ENCODE results near the gene KRT34.
A peak's percentile ranks its signal among the peaks of the same experiment; 100 is the strongest.
"Not testable (repeated sequence)": the region's sequence is repeated elsewhere in the genome, so short reads cannot be mapped to it uniquely, and the experiment has no call there.

KRT34 gene
- total RNA-seq, result 0 reads per million in 2 donors

- not testable (repeated sequence) for DNase-seq
These were observed at the start of gene KRT34 for GRCh38 chr17:41381943-41382342. KRT34 (minus strand) TSS chr17:41382306; CDS start chr17:41382246, 60 bp downstream.

- not testable (repeated sequence) for DNase-seq
These were observed 48.3 kb upstream of the KRT34 start for GRCh38 chr17:41430376-41430775.

DNA sequence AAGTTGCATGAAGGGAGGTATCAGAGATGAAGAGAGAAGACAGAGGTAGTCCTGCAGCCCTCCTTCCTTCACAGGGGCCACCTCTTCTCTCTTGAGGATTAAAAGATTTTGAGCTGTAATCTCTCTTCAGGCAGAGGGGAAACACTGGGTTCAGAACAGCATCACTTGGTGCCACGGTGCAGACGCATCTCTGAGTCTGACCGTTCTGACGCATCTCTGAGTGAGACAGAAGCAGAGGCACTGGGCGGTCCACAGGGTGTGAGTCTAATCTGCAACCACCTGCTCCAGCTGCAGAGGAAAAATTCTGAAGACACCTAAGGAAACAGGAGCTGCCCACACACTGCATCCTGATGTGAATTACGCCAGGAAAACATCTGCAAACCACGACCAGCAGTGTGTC is 47.6 kb upstream of the KRT34 start:
- no peak for DNase-seq

GRCh38 chr17:41428591-41429291 is 46.6 kb upstream of the KRT34 start:
- DNase-seq, result no peak

DNA sequence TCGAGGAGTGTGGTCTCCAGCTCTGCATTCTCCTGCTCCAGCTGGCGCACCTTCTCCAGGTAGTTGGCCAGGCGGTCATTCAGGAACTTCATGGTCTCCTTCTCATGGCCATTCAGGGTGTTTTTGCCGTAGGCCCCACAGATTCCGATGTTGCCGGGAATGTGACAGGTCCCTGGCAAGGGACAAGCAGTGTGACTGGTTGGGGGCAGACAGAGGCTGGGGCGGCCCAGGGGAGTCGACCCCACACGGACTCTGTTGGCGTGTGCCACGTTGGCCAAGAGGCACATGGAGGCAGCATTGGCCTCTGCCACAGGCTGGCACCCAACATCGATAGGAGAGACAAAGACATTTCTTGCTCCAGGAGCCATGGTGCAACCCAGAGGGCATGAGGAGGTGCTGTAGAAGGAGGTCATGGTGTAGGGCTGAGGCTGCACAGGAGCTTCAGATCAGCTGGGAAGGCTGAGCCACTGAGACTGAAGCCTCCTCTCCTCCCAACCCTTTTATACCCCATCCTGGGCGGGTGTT is 42.1 kb upstream of the KRT34 start, which contains the start of gene KRT37:
Gene KRT37 (minus strand): TSS at position 475 of the 525 bp plus-strand sequence. CDS start 62 bp downstream, at position 413.
- no peak for DNase-seq

DNA sequence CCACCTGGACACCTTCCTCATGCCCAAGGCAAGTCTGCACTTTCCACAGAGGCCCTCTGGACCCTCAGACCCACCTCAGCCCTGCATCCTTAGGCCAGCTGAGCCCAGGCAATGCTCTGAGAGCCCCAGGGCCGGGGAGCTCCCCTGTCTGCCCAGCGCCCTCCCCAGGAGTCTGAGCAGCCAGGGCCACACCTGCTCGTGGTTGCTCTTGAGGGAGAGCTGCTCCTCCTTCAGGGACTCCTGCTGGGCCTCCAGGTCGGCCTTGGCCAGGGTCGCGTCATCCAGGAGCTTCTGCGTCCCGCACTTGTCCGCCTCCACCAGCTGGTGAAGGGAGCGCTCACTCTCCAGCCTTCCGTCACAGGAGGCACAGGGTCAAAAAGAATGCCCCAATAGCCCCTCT is 40.5 kb upstream of the KRT34 start:
- not testable (repeated sequence) for DNase-seq

DNA sequence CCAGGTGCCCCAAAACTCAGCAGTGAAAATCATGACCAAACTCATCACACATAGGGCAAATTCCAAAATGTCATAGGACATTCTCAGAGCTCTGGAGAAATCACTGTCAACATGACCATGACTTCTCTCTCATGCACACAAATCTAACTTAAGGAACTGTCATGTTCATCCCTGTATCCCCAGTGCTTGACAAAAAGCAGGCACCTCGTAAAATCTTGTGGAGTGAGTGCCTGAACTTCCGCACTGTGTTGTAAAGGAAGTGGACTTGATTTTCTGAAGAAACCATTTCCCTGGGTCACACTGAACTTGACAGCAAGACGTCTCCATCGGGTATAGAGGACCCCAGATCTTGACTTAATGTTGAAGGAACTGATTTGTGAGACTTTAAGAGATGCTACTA is 39.5 kb upstream of the KRT34 start:
- no peak for DNase-seq

- DNase-seq, result no peak
These were observed 39.0 kb upstream of the KRT34 start for GRCh38 chr17:41421116-41421515.

GRCh38 chr17:41420134-41420533 is 38.0 kb upstream of the KRT34 start:
- DNase-seq, result no peak

DNA sequence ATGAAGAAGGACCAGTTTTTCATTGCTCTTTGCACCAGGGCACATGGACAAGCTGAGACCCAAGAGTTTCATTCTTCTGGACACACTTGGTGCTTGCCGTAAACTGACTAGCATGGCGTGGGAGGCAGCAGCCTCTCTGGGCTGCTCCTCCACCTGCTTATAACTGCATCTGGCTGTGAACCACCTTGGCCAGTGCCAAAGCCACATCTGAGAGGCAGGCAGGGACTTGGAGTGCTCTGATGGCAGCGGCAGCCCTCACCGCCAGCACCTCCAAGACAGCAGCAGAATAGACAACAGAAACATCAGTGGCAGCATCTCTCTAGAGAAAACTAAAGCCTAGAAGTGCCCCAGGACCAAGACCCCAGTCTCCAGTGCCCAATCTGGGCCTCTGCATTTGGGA is 37.6 kb upstream of the KRT34 start:
- DNase-seq, result no peak

DNA sequence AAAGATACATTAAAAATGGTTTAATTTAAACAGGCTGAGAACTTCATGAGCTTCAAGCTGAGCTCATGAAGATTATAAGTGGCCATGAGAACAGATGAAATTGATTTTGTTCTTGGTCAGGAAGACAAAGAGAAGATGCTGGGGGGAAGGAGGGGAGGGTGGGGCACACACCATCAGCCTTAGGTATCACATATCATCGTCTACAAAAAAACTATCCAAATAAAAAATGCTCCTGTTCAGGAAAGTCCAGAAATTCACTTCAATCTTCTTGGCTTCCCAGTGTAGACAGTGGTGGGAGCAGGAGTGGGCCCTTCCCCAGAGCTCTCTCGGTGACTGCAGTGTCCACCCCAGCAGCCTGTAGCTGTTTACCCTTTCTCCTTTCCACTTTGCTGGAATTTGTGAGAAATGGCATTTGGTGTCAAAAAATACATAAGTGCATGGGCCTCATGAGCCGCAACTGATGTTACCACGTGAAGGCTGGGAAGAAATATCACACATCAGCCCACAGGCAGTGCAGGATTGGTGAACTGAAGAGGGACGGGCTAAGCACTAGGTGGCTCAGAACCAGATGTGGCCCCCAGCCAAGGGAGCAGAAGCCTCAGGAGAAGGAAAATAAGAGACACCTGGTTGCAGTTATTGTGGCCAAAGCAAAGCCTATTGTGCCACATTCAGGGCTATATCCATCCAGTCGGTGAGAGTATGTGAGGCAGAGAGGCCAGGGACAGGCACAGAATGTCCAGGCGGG is 36.2 kb upstream of the KRT34 start:
- no peak for DNase-seq

- no peak for DNase-seq
These were observed 35.5 kb upstream of the KRT34 start for GRCh38 chr17:41417576-41418015.

- no peak for DNase-seq
These were observed 35.0 kb upstream of the KRT34 start for GRCh38 chr17:41417127-41417526.

DNA sequence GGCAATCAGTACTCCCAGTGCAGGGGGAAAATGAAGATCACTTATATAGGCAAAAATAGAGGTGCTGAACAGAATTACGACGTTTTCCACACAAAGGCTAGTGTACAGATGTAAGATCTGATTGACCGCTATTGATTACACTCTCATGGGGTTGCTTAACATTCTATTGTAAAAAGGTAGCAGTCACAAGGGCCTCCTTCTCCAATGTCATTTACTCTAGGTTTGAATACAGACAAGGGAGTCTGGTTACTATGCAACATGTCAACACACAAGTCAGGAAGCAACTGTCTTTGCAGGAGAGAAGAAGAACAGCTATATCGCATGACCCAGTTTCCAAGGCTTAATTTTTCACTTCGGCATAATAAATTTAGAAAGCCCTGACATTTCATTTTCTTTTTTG is 34.4 kb upstream of the KRT34 start:
- no peak for DNase-seq

- DNase-seq, result no peak
These were observed 33.8 kb upstream of the KRT34 start for GRCh38 chr17:41415833-41416335.

DNA sequence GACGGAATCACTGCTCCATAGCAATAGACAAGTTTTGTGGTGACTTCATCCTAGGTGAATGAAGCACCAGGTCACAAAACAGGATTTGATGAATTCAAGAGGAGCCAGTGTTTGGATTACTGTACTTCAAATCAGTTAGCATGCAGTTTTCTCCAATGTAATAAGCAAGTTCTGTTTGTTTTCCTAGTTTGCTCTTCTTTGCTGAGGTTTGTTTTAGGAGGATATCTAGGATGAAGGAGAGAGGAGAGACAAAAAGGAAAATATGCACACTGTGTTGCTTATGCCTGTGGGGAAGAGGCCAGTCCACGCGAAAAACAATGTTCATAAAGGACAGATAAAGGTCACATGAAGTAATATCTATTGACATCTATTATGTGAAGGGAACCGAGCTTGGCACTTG is 33.3 kb upstream of the KRT34 start:
- no peak for DNase-seq

- no peak for DNase-seq
These were observed 31.9 kb upstream of the KRT34 start for GRCh38 chr17:41413982-41414381.

GRCh38 chr17:41413353-41413957 is 31.3 kb upstream of the KRT34 start:
- no peak for DNase-seq

DNA sequence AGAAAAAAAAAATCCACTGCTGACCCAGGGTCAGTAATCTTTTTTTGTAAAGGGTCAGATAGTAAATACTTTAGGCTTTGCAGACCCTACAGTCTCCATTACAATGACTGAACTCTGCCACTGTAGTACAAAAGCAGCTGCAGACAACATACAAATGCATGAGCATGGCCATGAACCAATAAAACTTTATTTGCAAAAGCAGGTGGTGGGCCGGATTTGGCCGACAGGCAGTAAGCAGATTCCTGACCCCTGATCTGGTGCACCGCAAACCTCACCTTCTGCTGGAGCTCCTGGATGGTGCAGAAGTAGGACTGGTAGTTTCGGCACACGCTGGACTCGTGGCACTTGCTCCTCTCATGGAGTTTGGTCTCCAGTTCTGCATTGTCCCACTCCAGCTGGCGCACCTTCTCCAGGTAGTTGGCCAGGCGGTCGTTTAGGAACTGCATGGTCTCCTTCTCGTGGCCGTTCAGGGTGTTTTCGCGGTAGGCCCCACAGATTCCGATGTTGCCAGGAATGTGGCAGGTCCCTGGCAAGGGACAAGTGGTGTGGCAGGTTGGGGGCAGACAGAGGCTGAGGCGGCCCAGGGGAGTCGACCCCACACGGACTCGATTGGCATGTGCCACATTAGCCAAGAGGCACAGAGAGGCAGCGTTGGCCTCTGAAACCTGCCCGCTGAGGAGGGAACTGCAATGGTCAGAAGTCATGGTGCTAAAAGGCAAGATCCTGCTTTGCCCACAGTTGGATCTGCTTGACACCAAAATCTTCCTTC is 29.1 kb upstream of the KRT34 start:
- no peak for DNase-seq

- DNase-seq, result no peak
These were observed 25.1 kb upstream of the KRT34 start for GRCh38 chr17:41407226-41407625.

- DNase-seq, result no peak
These were observed 24.1 kb upstream of the KRT34 start for GRCh38 chr17:41406205-41406604.

DNA sequence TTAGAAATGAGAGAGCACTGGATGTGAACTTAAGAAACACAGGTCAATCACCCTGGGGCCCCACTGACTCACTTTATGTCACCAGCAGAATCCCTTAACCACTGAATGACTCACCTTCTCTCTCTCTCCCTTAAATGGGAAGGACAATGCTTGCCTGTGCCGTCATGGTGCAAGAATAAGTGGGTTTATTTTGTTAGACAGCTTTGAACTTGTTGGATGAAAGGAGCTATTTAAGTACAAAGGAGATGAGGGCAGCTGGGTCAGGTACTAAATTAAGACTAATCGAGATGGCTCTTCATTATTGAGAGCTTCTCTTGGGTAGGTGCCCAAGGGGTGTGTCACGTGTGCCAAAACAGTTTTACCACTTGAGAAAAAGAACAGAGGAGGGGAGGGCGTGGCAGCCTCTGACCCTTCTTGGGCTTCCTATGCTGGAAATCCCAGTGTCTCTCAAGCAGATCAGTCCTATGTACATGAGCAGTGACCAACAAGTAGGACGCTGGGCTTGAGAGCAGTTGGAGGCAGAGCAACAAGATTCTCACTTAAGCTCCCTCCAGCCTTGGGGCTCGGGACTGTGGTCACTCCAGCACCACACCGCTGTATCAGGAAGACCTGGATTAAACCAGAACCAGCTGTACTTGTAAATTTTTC is 22.0 kb upstream of the KRT34 start:
- peak in 2 of 5 experiments; percentile 5 to 22 for DNase-seq
